ENCODE measurements around the gene UFC1.

GRCh38 chr1:161111117-161111516 lies 42.7 kb upstream of the UFC1 start:
- TF ChIP-seq EZH2 (IDR thresholded peaks at IDR 0.05) (no peak), POLR2AphosphoS5 (IDR thresholded peaks at IDR 0.05; ENCODE audit: borderline replicate concordance, low read depth, low read length) (no peak)

All from SK-N-MC (cell line).